Urinary bladder (tissue), 4 donors: ENCODE measurements around the gene MIX23. TPM values are rescaled to one million over a fixed set of nuclear protein-coding genes. Genes with fewer than 3 reads are reported as not detected.

Source experiments
- DNase-seq: peaks from one replicate; pipeline ENCODE4 v3.0.0-alpha.2; 2015; ENCODE audit errors: extremely low spot score
- H3K27ac ChIP-seq: one replicate; pipeline ENCODE4 v1.5.1; 2013; ENCODE audit warnings: low read depth, mild to moderate bottlenecking, moderate library complexity
- H3K36me3 ChIP-seq: one replicate; pipeline ENCODE4 v1.6.1; 2013; ENCODE audit warnings: mild to moderate bottlenecking, moderate library complexity; ENCODE audit not compliant: insufficient read depth
- H3K4me1 ChIP-seq: one replicate; pipeline ENCODE4 v1.6.1; 2013; ENCODE audit warnings: mild to moderate bottlenecking, moderate library complexity; ENCODE audit not compliant: insufficient read depth
- H3K4me3 ChIP-seq: one replicate; pipeline ENCODE4 v1.5.1; 2013; ENCODE audit warnings: low read depth, low read length
- WGBS: extraction: QIAGEN DNeasy Blood & Tissue Kit; methylation state at CpG from one replicate; pipeline ENCODE4 v1.1.7; 2013; 5-methylcytosine and 5-hydroxymethylcytosine counted together
- polyA plus RNA-seq: library from polyadenylated mRNA; stranded (reverse); fragments of 200-250 nt; gene quantifications from one replicate; pipeline ENCODE4 v1.2.3, GENCODE V29; 2013
- small RNA-seq: library from RNA; depleted of rRNA; stranded (forward); fragments of <200 nt; gene quantifications from one replicate; pipeline ENCODE3, GENCODE V24; 2014
- total RNA-seq: library from RNA; depleted of rRNA; stranded (reverse); fragments of >200 nt; gene quantifications from one replicate; pipeline ENCODE4 v1.2.3, GENCODE V29; 2014
- donor health status: healthy with polysubstance abuse.
- donor health status: healthy.

MIX23 gene
- total and polyA plus RNA-seq, 2 donors: 13.1 to 40.0 TPM

DNA sequence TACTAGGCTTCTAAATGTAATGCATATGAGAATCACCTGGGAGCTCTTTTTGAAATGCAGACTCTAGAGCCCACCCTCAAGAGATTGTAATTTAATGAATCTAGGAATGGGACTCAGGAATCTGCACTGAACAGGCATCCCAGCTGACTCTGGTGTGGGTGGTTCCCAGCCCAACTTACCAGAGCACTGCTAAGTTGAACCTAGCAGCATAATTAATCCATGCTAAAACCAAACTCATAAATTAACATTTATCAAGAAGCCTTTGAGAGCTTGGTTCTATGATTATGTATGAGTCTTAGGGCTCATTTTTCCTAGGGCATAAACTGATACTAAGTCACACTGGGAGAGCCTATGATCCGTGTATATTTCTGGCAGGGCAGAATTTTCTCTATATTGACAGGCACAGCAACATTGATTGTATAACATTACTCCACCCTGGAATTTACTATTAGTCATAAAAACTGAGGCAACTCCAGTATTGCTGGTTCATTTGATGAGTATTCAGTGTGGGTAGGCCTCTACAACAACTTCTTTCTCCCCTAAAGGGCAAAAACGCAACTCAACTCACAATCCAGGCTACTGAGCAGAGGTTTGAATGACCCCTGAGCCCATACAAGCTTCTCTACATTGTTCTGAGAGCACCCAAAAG is 68.7 kb downstream of the MIX23 start:
- no peaks in the 10 kb centered on the region for H3K4me1 ChIP-seq
- 69% methylated on average over 2 of the region's 2 CpGs for WGBS
- no peak for DNase-seq
- no peak overlapping the region for H3K4me3 ChIP-seq
- H3K27ac ChIP-seq: no peak overlapping the region
- no peaks in the 10 kb centered on the region for H3K36me3 ChIP-seq

DNA sequence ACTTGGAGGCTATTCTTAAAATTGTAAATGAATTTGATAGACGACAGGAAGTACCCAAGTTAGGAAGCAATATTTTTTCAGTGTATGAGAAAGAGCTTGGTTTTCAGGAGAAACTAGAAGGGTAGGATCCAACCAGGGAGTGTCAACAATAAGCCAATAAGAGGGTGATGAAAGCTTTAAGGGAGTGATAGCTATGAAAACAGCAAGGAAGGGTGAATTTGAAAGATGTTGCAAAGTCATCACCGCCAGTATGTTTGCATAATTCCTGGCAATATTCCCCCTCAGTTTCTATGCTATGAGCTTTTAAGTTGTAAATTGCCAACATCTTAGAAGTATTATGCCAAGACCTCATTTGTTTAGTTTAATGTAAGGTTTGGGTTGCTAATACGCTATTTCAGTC is 69.8 kb downstream of the MIX23 start:
- WGBS: 57% methylated on average over 3 of the region's 3 CpGs
- DNase-seq: no peak
- Histone ChIP-seq H3K4me3 (no peak overlapping the region), H3K27ac (no peak overlapping the region), H3K4me1 (no peaks in the 10 kb centered on the region), H3K36me3 (no peaks in the 10 kb centered on the region)

DNA sequence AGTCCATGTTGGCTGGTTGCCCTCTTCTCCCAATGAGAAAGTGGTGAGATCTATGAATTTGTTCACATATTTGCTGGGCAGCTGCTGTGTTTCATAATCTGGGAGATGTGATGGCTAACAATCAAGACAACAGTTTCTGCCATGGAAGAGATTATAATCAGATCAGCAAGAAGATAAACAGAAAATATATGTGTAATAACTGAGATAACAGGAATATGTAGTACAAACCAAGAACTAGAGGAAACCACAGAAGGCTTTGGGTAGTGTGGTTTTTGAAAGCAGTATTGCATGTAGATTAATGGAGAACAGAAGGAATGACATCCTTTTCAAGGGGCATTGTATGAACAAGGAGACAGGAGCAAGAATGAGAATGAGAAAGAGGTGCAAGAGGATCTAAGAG is 70.2 kb downstream of the MIX23 start:
- Histone ChIP-seq H3K36me3 (no peaks in the 10 kb centered on the region), H3K27ac (no peak overlapping the region), H3K4me1 (no peaks in the 10 kb centered on the region), H3K4me3 (no peak overlapping the region)
- no peak for DNase-seq

DNA sequence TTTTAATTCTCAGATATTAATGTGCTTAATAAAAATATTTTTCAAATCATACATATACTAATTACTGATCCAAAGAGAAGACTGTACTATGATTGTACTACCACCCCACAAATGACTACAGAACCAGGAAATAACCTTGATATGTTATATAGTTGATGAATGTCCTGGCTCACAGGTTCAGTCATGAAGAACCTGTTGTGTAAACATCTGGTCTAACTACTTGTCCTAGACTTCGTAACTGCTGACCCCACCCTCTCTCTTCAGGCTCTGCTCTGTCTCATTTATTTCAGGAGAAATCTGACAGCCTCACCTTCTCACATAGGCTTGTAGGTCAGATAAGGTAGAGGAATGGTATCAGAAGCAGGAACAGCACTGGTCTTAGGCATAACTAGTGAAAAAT is 72.7 kb downstream of the MIX23 start:
- Histone ChIP-seq H3K36me3 (no peaks in the 10 kb centered on the region), H3K4me1 (no peaks in the 10 kb centered on the region), H3K27ac (no peak overlapping the region), H3K4me3 (no peak overlapping the region)
- peak; percentile 14 for DNase-seq
- 34% methylated on average over 1 of the region's 1 CpG for WGBS

Small RNAs within 50 kb of the gene (small RNA-seq; reads per million reads assigned to genes)
- not detected for gene AC083798.1

Other genes with a start within 250 kb of the MIX23 start
- 0.74 TPM for gene CASR, start 199.6 kb downstream of the MIX23 start, total RNA-seq
- 0.25 TPM for gene CASR, start 199.6 kb downstream of the MIX23 start, polyA plus RNA-seq
- gene CSTA, start 58.0 kb downstream of the MIX23 start, total RNA-seq: 10.0 TPM
- gene CSTA, start 58.0 kb downstream of the MIX23 start, polyA plus RNA-seq: 12.4 TPM
- 24.2 TPM for gene FAM162A, start 951 bp upstream of the MIX23 start, total RNA-seq
- gene FAM162A, start 951 bp upstream of the MIX23 start, polyA plus RNA-seq: 85.1 TPM
- 8.1 TPM for gene WDR5B, start 32.8 kb upstream of the MIX23 start, total RNA-seq
- gene WDR5B, start 32.8 kb upstream of the MIX23 start, polyA plus RNA-seq: 2.9 TPM
- gene KPNA1, start 131.7 kb upstream of the MIX23 start, total RNA-seq: 38.0 TPM
- gene KPNA1, start 131.7 kb upstream of the MIX23 start, polyA plus RNA-seq: 22.5 TPM
- 30.1 TPM for gene PARP9, start 181.1 kb upstream of the MIX23 start, total RNA-seq
- 24.1 TPM for gene PARP9, start 181.1 kb upstream of the MIX23 start, polyA plus RNA-seq
- gene DTX3L, start 181.1 kb upstream of the MIX23 start, total RNA-seq: 31.7 TPM
- gene DTX3L, start 181.1 kb upstream of the MIX23 start, polyA plus RNA-seq: 12.8 TPM
- 1.3 TPM for gene PARP15, start 194.4 kb upstream of the MIX23 start, total RNA-seq
- gene PARP15, start 194.4 kb upstream of the MIX23 start, polyA plus RNA-seq: 0.73 TPM